Adipocyte (in vitro differentiated cells): ENCODE data around the gene MICAL2.

Source experiments
- DNase-seq: peaks from one replicate; pipeline ENCODE4 v3.0.0-alpha.2; 2015; ENCODE audit warnings: low read depth
- H3K27me3 ChIP-seq: replicated peaks from 2 replicates; pipeline ENCODE4 v1.7.0; 2013; ENCODE audit warnings: mild to moderate bottlenecking, low read length, moderate library complexity; ENCODE audit not compliant: control insufficient read depth, insufficient read depth
- H3K36me3 ChIP-seq: 2 replicates; pipeline ENCODE4 v1.7.0; 2013; ENCODE audit warnings: low read length, mild to moderate bottlenecking, moderate library complexity; ENCODE audit not compliant: control insufficient read depth, insufficient read depth, severe bottlenecking
- H3K4me1 ChIP-seq: 2 replicates; pipeline ENCODE4 v1.7.0; 2013; ENCODE audit warnings: mild to moderate bottlenecking, low read length, moderate library complexity; ENCODE audit not compliant: control insufficient read depth, insufficient read depth
- H3K4me3 ChIP-seq: 2 replicates; pipeline ENCODE4 v1.7.0; 2013; ENCODE audit warnings: mild to moderate bottlenecking, low read length, moderate library complexity
- H3K9ac ChIP-seq: 2 replicates; pipeline ENCODE4 v1.7.0; 2013; ENCODE audit warnings: mild to moderate bottlenecking, low read length, moderate library complexity
- H3K9me3 ChIP-seq: 2 replicates; pipeline ENCODE4 v1.7.0; 2013; ENCODE audit warnings: mild to moderate bottlenecking, low read length, moderate library complexity; ENCODE audit not compliant: control insufficient read depth

Gene MICAL2

DNA sequence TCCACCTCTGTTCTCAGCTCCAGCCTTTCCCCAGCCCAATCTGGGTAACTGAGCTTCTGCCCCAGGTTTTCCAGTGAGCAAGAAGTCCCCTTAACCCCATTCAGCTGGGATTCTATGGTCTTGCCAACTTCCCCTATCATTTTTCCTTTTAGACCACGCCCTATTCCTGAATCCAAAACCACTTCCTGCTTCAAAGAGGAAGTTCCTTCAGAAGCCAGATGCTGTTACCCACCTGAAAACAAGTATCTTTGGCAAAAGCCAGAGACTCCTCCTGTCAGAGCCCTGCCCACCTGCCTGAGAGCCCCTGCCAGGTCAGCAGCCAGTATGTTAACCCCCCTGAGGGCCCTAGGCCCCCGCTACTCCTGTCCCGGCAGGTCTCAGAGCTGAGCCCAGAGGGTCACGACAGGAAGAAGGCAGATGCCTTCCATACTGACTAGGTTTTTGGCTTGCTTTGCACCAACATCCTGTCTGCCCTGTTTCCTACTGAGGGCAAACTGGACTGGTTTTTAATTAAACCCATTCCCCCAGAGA, 20.3 kb upstream of the MICAL2 start:
- DNase-seq = peak; percentile 34
- Histone ChIP-seq H3K4me3 (no peak overlapping the region), H3K9me3 (no peaks in the 10 kb centered on the region), H3K36me3 (no peaks in the 10 kb centered on the region), H3K27me3 (no peaks in the 10 kb centered on the region), H3K9ac (no peak overlapping the region), H3K4me1 (peaks cover 38% of the 10 kb centered on the region)

DNA sequence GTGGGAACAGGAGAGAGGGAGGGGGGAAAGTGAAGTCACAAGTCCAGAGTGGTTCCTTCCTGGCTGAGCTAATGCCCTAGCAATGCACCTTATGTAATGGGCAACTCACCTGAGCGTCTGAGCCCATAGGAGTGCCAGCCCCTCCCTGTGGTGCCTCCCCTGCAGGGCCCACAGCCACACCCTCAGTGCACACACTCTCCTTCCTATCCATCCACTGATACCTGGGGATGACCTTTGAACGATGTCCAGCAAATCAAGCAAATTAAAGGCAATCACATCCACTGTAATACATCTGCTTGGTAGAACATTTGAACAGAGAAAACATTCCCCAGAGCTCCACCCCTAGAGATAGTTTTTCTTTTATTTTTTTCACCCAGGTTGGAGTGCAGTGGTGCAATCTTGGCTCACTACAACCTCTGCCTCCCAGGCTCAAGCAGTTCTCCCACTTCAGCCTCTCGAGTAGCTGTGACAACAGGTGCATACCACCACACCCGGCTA, 19.6 kb upstream of the MICAL2 start:
- no peak for DNase-seq
- Histone ChIP-seq H3K36me3 (no peaks in the 10 kb centered on the region), H3K9ac (no peak overlapping the region), H3K4me1 (peaks cover 31% of the 10 kb centered on the region), H3K4me3 (no peak overlapping the region), H3K9me3 (no peaks in the 10 kb centered on the region), H3K27me3 (no peaks in the 10 kb centered on the region)

DNA sequence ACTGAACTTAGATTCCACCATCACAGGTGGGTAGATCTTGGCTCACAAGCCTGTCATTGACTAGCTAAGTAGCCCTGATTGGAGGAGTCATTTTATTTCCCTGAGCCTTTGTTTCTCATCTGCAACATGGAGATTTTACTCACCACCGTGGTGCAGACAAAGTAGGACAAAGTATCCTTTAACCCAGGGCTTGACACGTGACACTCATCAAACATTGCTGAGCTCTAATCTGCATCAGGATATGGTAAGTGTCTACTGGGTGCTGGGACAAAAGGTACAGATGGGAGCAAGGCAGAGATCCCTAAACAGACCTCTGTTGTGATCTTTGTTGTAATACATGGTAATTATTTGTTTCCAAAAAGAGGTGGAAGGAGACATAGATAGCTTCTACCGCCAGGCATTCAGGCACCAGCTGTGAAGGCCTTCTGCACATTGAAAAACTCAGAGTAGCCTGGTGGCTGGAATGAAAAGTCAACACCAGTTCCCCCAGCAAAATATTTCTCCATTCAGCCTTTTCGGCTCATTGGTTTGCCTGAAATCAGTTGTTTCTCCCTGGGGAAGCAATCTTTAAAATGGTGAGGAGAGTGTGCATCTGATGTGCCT, 18.3 kb upstream of the MICAL2 start:
- Histone ChIP-seq H3K9ac (no peak overlapping the region), H3K9me3 (no peaks in the 10 kb centered on the region), H3K4me1 (peaks cover 19% of the 10 kb centered on the region), H3K4me3 (no peak overlapping the region), H3K27me3 (no peaks in the 10 kb centered on the region), H3K36me3 (no peaks in the 10 kb centered on the region)
- DNase-seq = no peak

DNA sequence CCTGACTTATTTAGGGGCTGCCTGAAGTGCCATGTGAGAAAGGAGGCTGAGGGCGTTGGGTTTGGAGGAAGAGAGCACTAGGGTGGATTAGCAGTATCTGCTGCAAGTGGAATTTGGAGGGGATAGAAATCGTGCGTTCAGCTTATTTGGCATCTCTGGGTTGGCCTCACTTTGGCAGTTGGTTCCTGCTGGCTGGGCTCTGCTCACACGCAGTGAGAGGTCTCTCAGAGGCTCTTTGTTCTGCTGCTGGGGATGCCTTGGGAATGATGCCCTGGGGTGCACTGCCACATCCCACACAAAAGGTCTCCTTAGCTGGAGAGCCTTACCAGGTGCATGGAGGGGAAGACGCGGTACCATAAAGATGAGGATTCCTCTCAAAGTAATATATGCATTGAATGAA, 17.7 kb upstream of the MICAL2 start:
- H3K36me3 ChIP-seq = no peaks in the 10 kb centered on the region
- no peak overlapping the region for H3K4me3 ChIP-seq
- DNase-seq = no peak
- no peak overlapping the region for H3K9ac ChIP-seq
- peaks cover 13% of the 10 kb centered on the region for H3K4me1 ChIP-seq
- no peaks in the 10 kb centered on the region for H3K27me3 ChIP-seq
- H3K9me3 ChIP-seq = no peaks in the 10 kb centered on the region

DNA sequence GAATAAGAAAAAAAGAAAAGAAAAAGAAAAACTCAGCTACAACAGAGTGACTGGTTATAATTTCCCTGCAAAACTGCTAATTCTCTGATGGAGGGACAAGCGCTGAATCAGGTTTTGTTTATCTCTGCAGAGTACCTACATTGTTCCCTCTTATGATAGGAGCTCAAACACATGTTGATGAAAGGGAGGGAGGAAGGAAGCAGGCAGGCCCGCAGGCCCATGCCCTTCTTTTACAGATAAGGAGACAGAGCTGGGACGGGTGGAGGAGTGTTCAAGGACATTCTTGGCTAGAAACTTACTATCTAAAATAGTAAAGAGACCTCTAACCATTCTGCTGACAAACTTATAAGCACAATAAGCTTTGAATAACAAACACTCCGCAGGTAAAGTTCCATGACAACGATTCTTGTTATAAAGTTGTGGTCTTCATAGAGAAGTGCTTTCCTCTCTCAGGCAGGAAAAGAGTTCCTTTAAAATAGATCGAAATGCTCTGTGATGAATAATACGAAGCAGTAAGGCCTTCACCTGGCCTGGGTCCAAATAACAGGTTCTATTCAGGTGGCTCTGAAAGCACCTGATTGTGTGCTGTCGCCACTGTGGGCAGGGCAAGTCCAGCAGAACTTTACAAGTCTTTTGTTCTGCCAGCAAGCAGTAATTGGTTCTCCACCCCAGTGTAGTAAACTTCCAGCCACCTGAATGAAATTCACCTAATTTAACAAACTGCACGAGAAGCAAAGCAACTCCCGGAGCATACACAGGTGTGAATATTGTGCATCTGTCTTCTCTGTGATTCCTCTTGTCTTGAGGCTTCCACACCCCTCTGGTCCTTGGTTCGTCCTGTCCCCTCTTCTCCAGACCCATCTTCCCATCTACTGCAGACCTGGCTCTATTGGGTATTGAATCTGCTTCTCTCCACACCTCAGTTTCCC, 15.3 kb upstream of the MICAL2 start:
- no peak for DNase-seq
- no peaks in the 10 kb centered on the region for H3K9me3 ChIP-seq
- H3K4me1 ChIP-seq = no peaks in the 10 kb centered on the region
- H3K9ac ChIP-seq = no peak overlapping the region
- no peaks in the 10 kb centered on the region for H3K36me3 ChIP-seq
- H3K27me3 ChIP-seq = no peaks in the 10 kb centered on the region
- no peak overlapping the region for H3K4me3 ChIP-seq

DNA sequence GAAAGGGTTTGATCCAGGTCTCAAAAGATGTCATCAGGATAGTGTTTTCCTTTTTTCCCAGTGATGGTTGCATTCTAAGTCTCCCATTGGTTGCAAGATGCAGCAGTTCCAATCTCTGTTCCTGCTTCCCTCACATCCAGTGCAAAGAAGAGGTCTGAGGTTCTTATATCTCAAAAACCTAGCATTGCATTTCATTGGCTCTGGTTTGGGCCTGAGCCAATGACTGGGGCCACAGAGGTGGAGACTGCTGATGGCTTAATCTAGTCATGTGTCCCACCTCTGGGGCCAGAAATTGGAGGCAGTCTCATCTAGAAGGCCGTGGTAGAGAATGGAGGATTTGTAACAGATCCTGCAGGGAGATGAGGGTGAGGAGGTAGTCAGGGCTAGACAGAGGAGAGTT, 13.2 kb upstream of the MICAL2 start:
- Histone ChIP-seq H3K9ac (no peak overlapping the region), H3K4me3 (no peak overlapping the region), H3K9me3 (no peaks in the 10 kb centered on the region), H3K36me3 (no peaks in the 10 kb centered on the region), H3K4me1 (peaks cover 12% of the 10 kb centered on the region), H3K27me3 (no peaks in the 10 kb centered on the region)
- DNase-seq = no peak

DNA sequence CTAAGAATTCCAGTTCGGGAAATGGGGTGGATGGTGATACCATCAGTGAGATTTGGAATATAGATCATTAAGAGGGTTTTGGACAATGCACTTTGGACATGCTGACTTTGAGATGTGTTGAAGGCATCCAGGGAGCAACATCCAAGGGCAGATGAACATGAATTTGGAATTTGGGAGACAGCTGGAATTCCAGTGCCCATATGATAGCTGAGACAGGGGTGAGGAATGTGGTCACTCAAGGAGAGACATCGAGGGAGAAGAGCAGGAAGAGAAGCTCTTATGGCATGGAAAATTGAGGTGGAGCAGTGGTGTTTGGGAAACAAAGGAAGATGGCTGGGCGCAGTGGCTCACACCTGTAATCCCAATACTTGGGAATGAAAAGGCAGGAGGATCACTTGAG, 11.8 kb upstream of the MICAL2 start:
- Histone ChIP-seq H3K4me1 (peaks cover 12% of the 10 kb centered on the region), H3K27me3 (peaks cover 9% of the 10 kb centered on the region), H3K9ac (no peak overlapping the region), H3K9me3 (no peaks in the 10 kb centered on the region), H3K4me3 (no peak overlapping the region), H3K36me3 (no peaks in the 10 kb centered on the region)
- no peak for DNase-seq

DNA sequence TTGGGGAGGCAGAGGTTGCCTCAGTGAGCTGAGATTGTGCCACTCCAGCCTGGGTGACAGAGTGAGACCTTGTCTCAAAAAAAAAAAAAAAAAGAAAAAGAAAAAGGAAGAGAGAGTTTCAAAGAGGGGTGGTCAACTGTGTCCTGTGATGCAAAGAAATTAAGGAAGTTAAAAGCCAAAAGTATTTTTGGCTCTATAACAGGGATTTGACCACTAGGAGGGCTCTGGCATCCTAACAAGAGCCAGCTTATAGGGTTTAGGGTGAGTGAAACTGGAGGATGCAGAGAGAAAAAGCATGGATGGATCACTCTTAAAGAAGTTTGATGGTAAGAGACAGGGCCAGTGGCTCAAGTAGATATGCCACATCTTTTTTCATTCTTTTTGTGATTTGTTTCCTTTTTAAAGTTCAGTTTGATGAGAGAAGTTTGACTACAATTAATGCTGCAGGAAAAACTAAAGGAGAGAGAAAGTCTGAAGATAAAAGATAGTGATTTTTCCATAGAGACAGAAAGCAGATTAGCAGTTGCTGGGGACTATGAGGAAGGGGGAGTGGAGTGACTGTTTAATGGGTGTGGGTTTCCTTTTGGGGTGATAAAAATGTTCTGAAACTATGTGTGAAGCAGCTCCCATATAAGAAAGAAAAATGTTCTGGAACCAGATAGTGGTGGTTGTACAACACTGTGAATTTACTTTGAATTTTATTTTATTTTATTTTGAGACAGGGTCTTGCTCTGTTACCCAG, 11.1 kb upstream of the MICAL2 start:
- Histone ChIP-seq H3K4me1 (peaks cover 12% of the 10 kb centered on the region), H3K27me3 (peaks cover 13% of the 10 kb centered on the region), H3K9me3 (no peaks in the 10 kb centered on the region), H3K4me3 (no peak overlapping the region), H3K9ac (no peak overlapping the region), H3K36me3 (no peaks in the 10 kb centered on the region)
- DNase-seq = no peak

DNA sequence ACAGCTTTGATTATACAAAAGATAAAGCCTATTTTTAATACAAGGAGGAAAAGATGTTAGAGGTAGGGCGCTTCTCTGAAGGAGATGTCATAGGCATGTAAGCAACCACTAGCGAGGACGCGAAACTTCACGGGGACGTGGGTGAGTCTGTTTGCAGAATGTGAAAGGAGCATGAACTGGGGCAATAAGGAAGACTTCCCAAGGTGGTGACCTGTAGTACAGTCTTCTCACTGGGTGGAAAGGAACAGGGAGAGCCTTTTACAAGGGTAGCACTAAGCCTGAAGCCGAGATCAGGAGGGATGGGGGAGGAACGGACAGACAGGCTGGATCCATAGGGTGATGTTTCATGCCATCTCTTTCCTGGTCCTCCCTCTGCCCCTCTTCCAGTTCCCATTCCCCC, 10.0 kb upstream of the MICAL2 start:
- no peak overlapping the region for H3K4me3 ChIP-seq
- H3K27me3 ChIP-seq = peaks cover 13% of the 10 kb centered on the region
- no peaks in the 10 kb centered on the region for H3K36me3 ChIP-seq
- no peak overlapping the region for H3K9ac ChIP-seq
- H3K9me3 ChIP-seq = no peaks in the 10 kb centered on the region
- H3K4me1 ChIP-seq = peaks cover 12% of the 10 kb centered on the region
- no peak for DNase-seq

DNA sequence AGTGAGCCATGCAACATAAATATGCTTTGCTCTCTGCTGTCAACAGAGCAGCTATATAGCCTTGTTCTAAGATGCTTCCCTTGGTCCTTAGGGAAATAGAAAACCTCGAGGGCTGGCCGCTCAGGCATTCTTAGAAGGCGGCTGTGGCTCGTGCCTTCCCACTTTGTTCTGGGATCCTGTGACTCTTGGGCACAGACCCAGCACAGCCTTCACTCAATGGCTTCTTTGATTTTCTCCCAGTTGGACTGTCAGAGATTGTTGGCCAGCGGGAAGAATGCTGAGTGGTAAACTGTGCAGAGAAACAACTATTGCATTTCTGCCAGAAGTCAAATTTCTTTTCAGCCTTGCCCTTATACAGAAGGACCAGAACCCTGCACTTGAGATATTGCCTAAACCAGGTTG, 9.5 kb upstream of the MICAL2 start:
- no peak overlapping the region for H3K4me3 ChIP-seq
- peaks cover 12% of the 10 kb centered on the region for H3K4me1 ChIP-seq
- H3K36me3 ChIP-seq = no peaks in the 10 kb centered on the region
- H3K9ac ChIP-seq = no peak overlapping the region
- H3K27me3 ChIP-seq = peaks cover 13% of the 10 kb centered on the region
- H3K9me3 ChIP-seq = no peaks in the 10 kb centered on the region
- no peak for DNase-seq

DNA sequence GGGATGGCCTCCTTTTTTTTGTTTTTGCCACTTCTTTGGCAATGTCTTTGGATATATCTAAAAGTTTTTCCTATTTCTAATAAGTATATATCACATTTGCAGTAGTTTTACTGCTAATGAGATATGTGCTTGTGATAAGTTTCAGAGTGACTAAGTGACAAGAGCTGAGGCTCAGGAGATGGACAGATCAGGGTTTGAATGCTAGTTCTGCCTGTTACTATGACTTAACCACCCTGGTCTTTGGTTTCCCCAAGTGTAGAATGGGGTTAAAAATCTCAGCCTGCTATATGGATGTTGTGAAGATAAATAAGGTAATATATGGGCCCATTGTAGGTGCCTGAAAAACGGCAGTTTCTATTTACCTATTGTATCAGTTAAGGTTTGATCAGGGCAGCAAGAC, 9.1 kb upstream of the MICAL2 start:
- Histone ChIP-seq H3K4me3 (no peak overlapping the region), H3K9me3 (no peaks in the 10 kb centered on the region), H3K4me1 (peaks cover 12% of the 10 kb centered on the region), H3K36me3 (no peaks in the 10 kb centered on the region), H3K9ac (no peak overlapping the region), H3K27me3 (peaks cover 13% of the 10 kb centered on the region)
- DNase-seq = no peak
